ENCODE data around the gene SERPINA6.
"Not testable (repeated sequence)": the region's sequence is repeated elsewhere in the genome, so short reads cannot be mapped to it uniquely, and the experiment has no call there.

Gene SERPINA6

GRCh38 chr14:94291906-94292525, 31.1 kb downstream of the SERPINA6 start:
- no peak for DNase-seq (ENCODE audit: low spot score)

GRCh38 chr14:94291159-94291905, 31.8 kb downstream of the SERPINA6 start:
- DNase-seq (ENCODE audit: low spot score): no peak

- no peak for DNase-seq (ENCODE audit: low spot score)
Observed at GRCh38 chr14:94290197-94290596, 32.9 kb downstream of the SERPINA6 start.

GRCh38 chr14:94288610-94289465, 34.3 kb downstream of the SERPINA6 start:
- DNase-seq (ENCODE audit: low spot score): peak; percentile 60

GRCh38 chr14:94285158-94285557, 38.0 kb downstream of the SERPINA6 start:
- no peak for DNase-seq (ENCODE audit: low spot score)

- no peak for DNase-seq (ENCODE audit: low spot score)
Observed at GRCh38 chr14:94284221-94284620, 38.9 kb downstream of the SERPINA6 start.

GRCh38 chr14:94282991-94283723, 40.0 kb downstream of the SERPINA6 start:
- no peak for DNase-seq (ENCODE audit: low spot score)

- no peak for DNase-seq (ENCODE audit: low spot score)
Observed at GRCh38 chr14:94278731-94279130, 44.4 kb downstream of the SERPINA6 start.

- DNase-seq (ENCODE audit: low spot score): not testable (repeated sequence)
Observed at GRCh38 chr14:94276898-94277561, 46.1 kb downstream of the SERPINA6 start.

GRCh38 chr14:94269156-94269555, 54.0 kb downstream of the SERPINA6 start:
- no peak for DNase-seq (ENCODE audit: low spot score)

GRCh38 chr14:94268582-94268981, 54.6 kb downstream of the SERPINA6 start:
- DNase-seq (ENCODE audit: low spot score): not testable (repeated sequence)

- DNase-seq (ENCODE audit: low spot score): no peak
Observed at GRCh38 chr14:94267352-94267751, 55.8 kb downstream of the SERPINA6 start.

GRCh38 chr14:94264195-94264594, 58.9 kb downstream of the SERPINA6 start:
- not testable (repeated sequence) for DNase-seq (ENCODE audit: low spot score)

Measured in iPS-NIHi11 (cell line).